GM12878 (cell line): ENCODE results near the gene SEPSECS. TPM values are rescaled to one million over a fixed set of nuclear protein-coding genes. Genes with fewer than 3 reads are reported as not detected.

Experiments
- ATAC-seq: fragments of 200-7000 bp; cut with Tn5 transposase; 3 replicates; pipeline ENCODE4 v1.9.1; 2020; ENCODE audit warnings: mild to moderate bottlenecking, moderate library complexity
- BruUV-seq: library from RNA; stranded (reverse); fragments of 400-500 nt; replicated peaks from 2 replicates; lab custom pipeline; 2021; lab: Mats Ljungman, UMichigan
- CTCF ChIA-PET: fragments of 300-600 bp; sonication (Branson Sonifier 250); formaldehyde crosslinking; extraction: SDS; loops from one replicate; lab custom pipeline; 2021; ENCODE audit warnings: inconsistent platforms; lab: Yijun Ruan, JAX
- POLR2A ChIA-PET: fragments of 350-600 bp; formaldehyde crosslinking; extraction: SDS; loops from one replicate; lab custom pipeline; 2021; ENCODE audit warnings: inconsistent platforms; lab: Charles Lee
- RAD21 ChIA-PET: fragments of 300-600 bp; sonication (Branson Sonifier 250); formaldehyde crosslinking; loops from one replicate; lab custom pipeline; 2023; ENCODE audit warnings: antibody characterized with exemption; ENCODE audit not compliant: unreplicated experiment; lab: Charles Lee
- SMC1A ChIA-PET: fragments of 300-600 bp; sonication (Branson Sonifier 250); formaldehyde crosslinking; loops from one replicate; lab custom pipeline; 2023; ENCODE audit not compliant: unreplicated experiment, uncharacterized antibody; lab: Charles Lee
- DNase-seq: peaks from one replicate; pipeline ENCODE4 v3.0.0-alpha.2; 2011; ENCODE audit warnings: low read depth, low spot score
- FAIRE-seq: peaks from 3 replicates; lab custom pipeline; 2011; peaks lifted over from hg19 to GRCh38; lab: Jason Lieb, UNC
- H2AFZ ChIP-seq: 2 replicates; pipeline ENCODE4 v1.6.0; 2011; ENCODE audit warnings: low read depth, low read length, control low read depth; ENCODE audit not compliant: control insufficient read depth
- H3K27ac ChIP-seq: 2 replicates; pipeline ENCODE4 v1.5.1; 2011; ENCODE audit warnings: control low read depth; ENCODE audit not compliant: control insufficient read depth, insufficient read depth
- H3K27me3 ChIP-seq, 2 experiments: replicated peaks in 1 of 2; 2 replicates each; pipeline versions ENCODE4 v1.6.0 to v1.6.1; 2011; ENCODE audit warnings: low read length in 1 of 2; ENCODE audit not compliant: control insufficient read depth in 2 of 2, insufficient read depth in 2 of 2
- H3K36me3 ChIP-seq, 2 experiments: 2 replicates each; pipeline ENCODE4 v1.5.1; 2011; ENCODE audit warnings: low read length in 1 of 2; ENCODE audit not compliant: control insufficient read depth in 2 of 2, insufficient read depth in 2 of 2
- H3K4me1 ChIP-seq: 2 replicates; pipeline ENCODE4 v1.6.1; 2011; ENCODE audit warnings: mild to moderate bottlenecking, low read length, moderate library complexity, mixed read lengths; ENCODE audit not compliant: control insufficient read depth, insufficient read depth
- H3K4me2 ChIP-seq: 2 replicates; pipeline ENCODE4 v1.6.0; 2011; ENCODE audit warnings: control low read depth; ENCODE audit not compliant: control insufficient read depth, insufficient read depth
- H3K4me3 ChIP-seq: fragments of 200-600 bp; sonication (generic); 2 replicates; pipeline ENCODE4 v1.5.1; 2016
- H3K79me2 ChIP-seq: 2 replicates; pipeline ENCODE4 v1.6.0; 2011; ENCODE audit warnings: low read length; ENCODE audit not compliant: control insufficient read depth, insufficient read depth
- H3K9ac ChIP-seq: 2 replicates; pipeline ENCODE4 v1.8.0; 2011; ENCODE audit warnings: low read length, control low read depth, mixed read lengths; ENCODE audit not compliant: control insufficient read depth, insufficient read depth
- H3K9me3 ChIP-seq: replicated peaks from 3 replicates; pipeline ENCODE4 v1.5.1; 2011; ENCODE audit warnings: mild to moderate bottlenecking, low read length; ENCODE audit not compliant: control insufficient read depth, insufficient read depth
- H4K20me1 ChIP-seq: 2 replicates; pipeline ENCODE4 v1.6.0; 2011; ENCODE audit not compliant: control insufficient read depth, insufficient read depth
- GATAD2B ChIP-seq: fragments of 450-650 bp; conservative IDR thresholded peaks from 2 replicates; pipeline ENCODE4 v1.6.1; 2017; ENCODE audit warnings: low read depth, mild to moderate bottlenecking, moderate library complexity
- MEF2B ChIP-seq: fragments of 450-650 bp; IDR thresholded peaks from 2 replicates; pipeline ENCODE4 v1.6.1; 2018; ENCODE audit warnings: mild to moderate bottlenecking, moderate library complexity; ENCODE audit not compliant: partially characterized antibody, poor library complexity, severe bottlenecking
- POLR2A ChIP-seq: IDR thresholded peaks from 2 replicates; pipeline ENCODE4 v1.6.1; 2011; ENCODE audit warnings: low read depth, mild to moderate bottlenecking, low read length
- TAF1 ChIP-seq: IDR thresholded peaks from 2 replicates; pipeline ENCODE4 v1.6.1; 2011; ENCODE audit warnings: mild to moderate bottlenecking, low read depth, low read length, borderline replicate concordance
- WGBS: methylation state at CpG from one replicate; pipeline ENCODE4 v1.1.6; 2016; ENCODE audit warnings: low lambda C conversion rate; ENCODE audit not compliant: insufficient replicate concordance, insufficient coverage; ENCODE audit errors: missing lambda C conversion rate; 5-methylcytosine and 5-hydroxymethylcytosine counted together
- in situ Hi-C: fragments of 300-500 bp; cut with MboI; formaldehyde crosslinking; loops from 9 replicates; pipeline ENCODE4 v1.14.3; 2018; ENCODE audit warnings: mixed read lengths
- intact Hi-C: fragments of 100-400 bp; cut with micrococcal nuclease; formaldehyde crosslinking; loops from one replicate; pipeline ENCODE4 v1.14.2; 2022; ENCODE audit not compliant: unreplicated experiment
- polyA plus RNA-seq, 11 experiments: library from polyadenylated mRNA; depleted of rRNA in 4 of 11; unstranded in 6 of 11; stranded (reverse) in 5 of 11; fragments of >200 nt; fragmentation: Nextera tagmentation in 4 of 11; fragmentation: Illumina TruSeq in 1 of 11; extraction: Ambion mirVana in 4 of 11; extraction: Trizol in 1 of 11; gene quantifications; 1 replicate in 1 of 11; 2 replicates in 10 of 11; pipeline versions ENCODE4 v1.2.1 to v1.2.3, GENCODE V29; 2011 to 2016; ENCODE audit warnings: inconsistent platforms in 2 of 11, missing spikeins in 2 of 11, low read depth in 1 of 11
- total RNA-seq, 4 experiments: library from RNA; depleted of rRNA in 3 of 4; stranded (reverse); fragments of >200 nt in 3 of 4; fragmentation: Illumina TruSeq in 1 of 4; extraction: Trizol in 1 of 4; gene quantifications; 2 replicates each; pipeline versions ENCODE4 v1.2.1 to v1.2.3, GENCODE V29; 2013 to 2021
- TF ChIP-seq, protein P1 (sequence below): fragments of 450-650 bp; IDR thresholded peaks from 2 replicates; pipeline ENCODE4 v1.6.1; 2018; ENCODE audit warnings: mild to moderate bottlenecking, low read depth, moderate library complexity; ENCODE audit not compliant: partially characterized antibody

Gene SEPSECS
- total and polyA plus RNA-seq, 10 of the 15 experiments (the other 5 are each of a cell fraction or from before 2014, with no cell fraction given), result 2.8 to 15.8 (median 7.2) TPM

DNA sequence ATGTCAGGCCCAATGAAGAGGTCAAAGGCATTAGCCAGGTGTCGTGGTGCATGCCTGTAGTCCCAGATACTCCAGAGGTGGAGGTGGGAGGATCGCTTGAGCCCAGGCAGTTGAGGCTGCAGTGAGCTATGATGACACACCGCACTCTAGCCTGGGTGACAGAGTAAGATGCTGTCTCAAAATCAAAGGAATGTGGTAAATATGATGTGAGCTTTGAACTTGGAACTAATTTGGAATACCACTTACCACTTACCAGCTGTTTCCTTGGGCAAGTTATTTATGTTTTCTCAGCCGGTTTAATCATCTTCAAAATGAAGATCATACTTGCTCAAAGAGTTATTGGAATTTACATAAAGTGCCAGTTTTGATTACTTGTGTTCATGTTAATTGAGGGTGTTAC lies 23.8 kb upstream of the SEPSECS start:
- Histone ChIP-seq H3K4me3 (no peak overlapping the region), H3K36me3 (no peaks in the 10 kb centered on the region), H4K20me1 (no peaks in the 10 kb centered on the region), H3K27ac (no peak overlapping the region), H3K9ac (no peak overlapping the region), H3K4me2 (no peak overlapping the region), H3K79me2 (no peaks in the 10 kb centered on the region)
- ChIA-PET SMC1A (no interaction called here), RAD21 (no interaction called here), CTCF (interaction anchor here (1.6 kb wide), 1 partner anchor 183 kb away, joined by 8 read pairs; no protein-coding TSS in a partner anchor)
- FAIRE-seq (no peak), ATAC-seq (no peak), DNase-seq (no peak)
- intact Hi-C loops, result loop anchor here (5.0 kb wide), 1 partner anchor 128 kb away; the partner anchor contains the start of gene ZCCHC4
- BruUV-seq, result no TSS peak
- no peak for TF ChIP-seq TAF1
- no peak for TF ChIP-seq MEF2B
- TF ChIP-seq POLR2A, result no peak
- TF ChIP-seq GATAD2B, result no peak
- TF ChIP-seq, protein P1, sequence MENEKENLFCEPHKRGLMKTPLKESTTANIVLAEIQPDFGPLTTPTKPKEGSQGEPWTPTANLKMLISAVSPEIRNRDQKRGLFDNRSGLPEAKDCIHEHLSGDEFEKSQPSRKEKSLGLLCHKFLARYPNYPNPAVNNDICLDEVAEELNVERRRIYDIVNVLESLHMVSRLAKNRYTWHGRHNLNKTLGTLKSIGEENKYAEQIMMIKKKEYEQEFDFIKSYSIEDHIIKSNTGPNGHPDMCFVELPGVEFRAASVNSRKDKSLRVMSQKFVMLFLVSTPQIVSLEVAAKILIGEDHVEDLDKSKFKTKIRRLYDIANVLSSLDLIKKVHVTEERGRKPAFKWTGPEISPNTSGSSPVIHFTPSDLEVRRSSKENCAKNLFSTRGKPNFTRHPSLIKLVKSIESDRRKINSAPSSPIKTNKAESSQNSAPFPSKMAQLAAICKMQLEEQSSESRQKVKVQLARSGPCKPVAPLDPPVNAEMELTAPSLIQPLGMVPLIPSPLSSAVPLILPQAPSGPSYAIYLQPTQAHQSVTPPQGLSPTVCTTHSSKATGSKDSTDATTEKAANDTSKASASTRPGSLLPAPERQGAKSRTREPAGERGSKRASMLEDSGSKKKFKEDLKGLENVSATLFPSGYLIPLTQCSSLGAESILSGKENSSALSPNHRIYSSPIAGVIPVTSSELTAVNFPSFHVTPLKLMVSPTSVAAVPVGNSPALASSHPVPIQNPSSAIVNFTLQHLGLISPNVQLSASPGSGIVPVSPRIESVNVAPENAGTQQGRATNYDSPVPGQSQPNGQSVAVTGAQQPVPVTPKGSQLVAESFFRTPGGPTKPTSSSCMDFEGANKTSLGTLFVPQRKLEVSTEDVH, result no peak
- TF ChIP-seq, all 136 proteins: peak for 0
- 74% methylated on average over 4 of the region's 4 CpGs for WGBS
- Histone ChIP-seq H2AFZ (no peak overlapping the region), H3K9me3 (no peaks in the 10 kb centered on the region), H3K27me3 (no peaks in the 10 kb centered on the region), H3K4me1 (no peaks in the 10 kb centered on the region)
- POLR2A ChIA-PET, result no interaction called here
- in situ Hi-C loops, result loop anchor here (25.0 kb wide), 1 partner anchor 178 kb away; no protein-coding TSS in a partner anchor
